HG03095 (cell line): ENCODE data around the gene FLAD1.
"Not testable (repeated sequence)": the region's sequence is repeated elsewhere in the genome, so short reads cannot be mapped to it uniquely, and the experiment has no call there.

Source experiments
- ATAC-seq: cut with Tn5 transposase; IDR thresholded peaks from one replicate; pipeline ENCODE4 v1.9.1; 2021; ENCODE audit warnings: moderate library complexity; ENCODE audit not compliant: unreplicated experiment

FLAD1 gene

DNA sequence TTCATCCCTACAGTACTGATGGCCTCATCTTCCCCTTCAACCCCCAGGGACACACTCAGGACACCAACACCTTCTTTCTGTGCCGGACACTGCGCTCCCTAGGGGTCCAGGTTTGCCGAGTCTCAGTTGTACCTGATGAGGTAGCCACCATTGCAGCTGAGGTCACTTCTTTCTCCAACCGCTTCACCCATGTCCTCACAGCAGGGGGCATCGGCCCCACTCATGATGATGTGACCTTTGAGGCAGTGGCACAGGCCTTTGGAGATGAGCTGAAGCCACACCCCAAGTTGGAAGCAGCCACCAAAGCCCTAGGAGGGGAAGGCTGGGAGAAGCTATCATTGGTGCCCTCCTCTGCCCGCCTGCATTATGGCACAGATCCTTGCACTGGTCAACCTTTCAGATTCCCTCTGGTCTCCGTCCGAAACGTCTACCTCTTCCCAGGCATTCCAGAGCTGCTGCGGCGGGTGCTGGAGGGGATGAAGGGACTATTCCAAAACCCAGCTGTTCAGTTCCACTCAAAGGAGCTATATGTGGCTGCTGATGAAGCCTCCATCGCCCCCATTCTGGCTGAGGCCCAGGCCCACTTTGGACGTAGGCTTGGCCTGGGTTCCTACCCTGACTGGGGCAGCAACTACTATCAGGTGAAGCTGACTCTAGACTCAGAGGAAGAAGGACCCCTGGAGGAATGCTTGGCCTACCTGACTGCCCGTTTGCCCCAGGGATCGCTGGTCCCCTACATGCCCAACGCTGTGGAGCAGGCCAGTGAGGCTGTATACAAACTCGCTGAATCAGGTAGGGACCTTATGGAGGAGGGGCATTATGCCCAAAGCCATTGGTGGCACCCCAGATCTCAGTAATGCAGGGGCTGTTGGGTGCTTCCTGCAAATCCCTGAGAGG, 5.2 kb downstream of the FLAD1 start:
- ATAC-seq = no peak

DNA sequence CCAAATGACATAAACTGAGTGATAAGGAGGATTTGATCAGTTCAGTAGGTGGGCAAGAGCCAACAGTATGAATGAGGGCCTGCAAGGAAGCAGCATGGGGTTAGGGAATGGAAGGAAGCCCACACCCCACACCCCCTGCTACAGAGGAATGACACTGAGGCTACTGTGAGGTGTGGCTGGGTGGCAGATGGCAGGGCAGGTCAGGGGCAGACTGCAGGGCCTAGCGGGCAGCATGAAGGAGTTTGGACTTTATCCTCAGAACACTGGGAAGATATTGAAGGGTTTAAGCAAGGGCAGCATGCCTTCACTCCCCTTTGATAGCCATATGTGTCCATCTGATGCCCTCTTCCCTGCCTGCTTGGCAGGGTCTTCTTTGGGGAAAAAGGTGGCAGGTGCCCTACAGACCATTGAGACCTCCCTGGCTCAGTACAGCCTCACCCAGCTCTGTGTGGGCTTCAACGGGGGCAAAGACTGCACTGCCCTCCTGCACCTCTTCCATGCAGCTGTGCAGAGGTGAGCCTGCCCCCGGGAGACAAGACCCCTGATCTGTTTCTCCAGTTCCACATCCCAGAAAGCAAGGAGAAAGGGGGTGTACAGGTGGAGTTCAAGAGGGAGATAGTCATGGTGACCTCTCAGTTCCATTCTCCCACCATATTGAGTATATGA, 6.2 kb downstream of the FLAD1 start:
- no peak for ATAC-seq

DNA sequence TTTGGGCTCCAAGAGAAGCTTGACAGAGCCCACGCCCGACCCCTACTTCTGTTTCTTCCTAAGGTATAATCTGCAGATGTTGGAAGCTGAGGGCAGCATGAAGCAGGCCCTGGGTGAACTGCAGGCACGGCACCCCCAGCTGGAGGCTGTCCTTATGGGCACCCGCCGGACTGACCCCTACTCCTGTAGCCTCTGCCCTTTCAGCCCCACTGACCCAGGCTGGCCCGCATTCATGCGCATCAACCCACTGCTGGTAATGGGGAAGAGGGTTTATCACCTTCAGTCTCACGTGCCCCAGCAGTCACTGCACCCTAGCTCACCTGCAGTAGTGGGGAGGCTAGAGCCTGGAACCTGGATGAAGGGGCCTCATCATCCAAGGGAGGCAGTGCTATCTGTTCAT, 7.1 kb downstream of the FLAD1 start:
- no peak for ATAC-seq

DNA sequence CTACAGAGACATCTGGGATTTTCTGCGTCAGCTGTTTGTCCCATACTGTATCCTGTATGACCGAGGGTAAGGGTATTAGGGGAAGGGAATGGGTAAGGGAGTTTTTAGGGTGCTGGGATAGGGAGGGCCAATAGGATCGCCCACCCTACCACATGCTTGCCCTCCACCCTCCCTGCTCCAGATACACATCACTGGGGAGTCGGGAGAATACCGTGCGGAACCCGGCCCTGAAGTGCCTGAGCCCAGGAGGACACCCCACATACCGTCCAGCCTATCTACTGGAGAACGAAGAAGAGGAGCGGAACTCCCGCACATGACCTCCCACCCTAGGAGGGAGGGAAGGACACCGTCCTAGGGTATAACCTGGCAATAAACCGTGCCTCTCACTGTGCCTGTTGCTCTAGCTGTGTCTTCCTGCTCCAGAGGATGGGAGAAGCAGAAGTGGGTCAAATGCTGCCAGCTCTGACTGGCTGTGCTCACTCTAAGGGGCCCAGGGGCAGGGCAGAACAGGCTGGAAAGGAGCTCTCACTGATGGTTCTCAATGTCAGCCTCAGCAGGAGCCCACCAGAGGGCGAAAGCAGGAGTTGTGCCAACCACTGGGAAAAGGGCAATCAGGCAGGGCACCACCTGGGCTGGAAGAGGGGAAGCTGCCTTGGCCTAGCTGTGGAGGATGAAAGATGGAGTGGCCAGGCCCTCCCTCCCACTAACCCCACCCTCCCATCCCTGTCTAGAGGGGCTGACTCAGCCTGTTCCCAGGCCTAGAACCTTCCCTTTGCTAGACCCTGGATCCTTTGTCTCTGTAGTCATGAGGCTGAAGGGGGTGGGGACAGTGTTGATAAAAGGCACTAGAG, 9.8 kb downstream of the FLAD1 start:
- no peak for ATAC-seq

DNA sequence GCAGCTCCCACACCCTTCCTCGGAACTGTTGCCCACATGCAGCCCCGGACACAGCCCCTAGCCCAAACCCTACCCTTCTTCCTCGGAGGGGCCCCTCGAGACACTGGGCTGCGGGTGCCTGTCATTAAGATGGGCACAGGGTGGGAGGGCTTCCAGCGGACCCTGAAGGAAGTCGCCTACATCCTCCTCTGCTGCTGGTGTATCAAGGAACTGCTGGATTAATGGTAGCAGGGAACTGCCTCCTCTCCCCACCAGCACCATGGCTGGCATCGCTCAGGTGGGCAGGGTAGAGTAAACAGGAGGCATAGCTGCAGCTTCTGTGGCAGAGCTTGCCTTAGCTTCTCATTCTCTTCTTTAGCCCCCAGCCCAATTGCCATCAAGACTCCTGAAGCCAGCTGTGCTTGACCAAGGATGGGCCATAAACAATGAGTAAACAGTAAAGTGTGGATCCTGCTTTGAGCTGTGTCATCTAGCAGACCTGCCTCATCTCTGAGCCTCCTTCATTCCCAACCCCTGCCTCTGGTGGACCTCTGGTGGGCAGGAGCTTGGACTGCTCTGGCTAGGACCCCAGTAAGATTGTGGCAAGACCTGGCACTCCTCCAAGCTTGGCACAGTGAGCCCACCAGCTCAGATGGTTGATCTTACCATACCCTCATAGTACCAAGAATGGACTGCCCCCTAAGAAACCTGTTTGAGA, 10.6 kb downstream of the FLAD1 start, which contains the start of gene LENEP:
Gene LENEP, plus strand, starts transcription at position 15 of the 697 bp plus-strand sequence. Its CDS starts 22 bp downstream, at position 37.
- ATAC-seq = no peak

DNA sequence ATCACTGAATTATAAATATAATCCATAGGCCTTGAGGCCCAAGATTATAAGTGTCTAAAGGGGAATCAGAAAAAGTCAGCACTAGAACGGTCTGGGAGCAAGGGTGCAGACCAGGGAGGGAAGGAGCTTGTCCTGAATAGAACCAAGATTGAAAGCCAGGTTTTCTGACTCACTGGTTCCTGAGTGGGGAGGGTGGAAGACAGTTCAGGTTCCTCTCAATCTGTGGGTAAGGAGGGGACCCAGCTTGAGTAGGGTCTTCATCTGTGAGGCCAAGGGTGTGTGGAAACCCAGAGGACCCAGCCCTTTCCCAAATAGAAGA, 11.1 kb downstream of the FLAD1 start:
- no peak for ATAC-seq

DNA sequence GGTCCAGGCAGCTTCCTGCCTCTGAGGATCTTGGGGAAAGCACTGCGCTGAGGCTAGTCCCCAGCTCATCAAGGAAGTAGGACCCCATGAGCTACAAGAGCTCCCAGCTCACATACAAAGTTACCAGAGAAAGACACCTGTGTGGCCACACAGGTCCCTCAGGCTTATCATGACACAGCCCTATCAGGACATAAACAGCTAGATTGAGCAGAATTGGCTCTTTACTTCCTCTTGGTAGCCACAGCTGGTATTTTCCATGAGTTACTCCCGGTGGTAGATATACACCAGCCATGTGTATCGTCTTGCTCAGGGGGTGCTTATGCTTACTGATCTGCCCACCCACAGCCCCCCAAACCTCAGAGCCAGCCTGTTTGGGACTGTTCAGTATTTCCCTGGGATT, 11.4 kb downstream of the FLAD1 start:
- no peak for ATAC-seq

DNA sequence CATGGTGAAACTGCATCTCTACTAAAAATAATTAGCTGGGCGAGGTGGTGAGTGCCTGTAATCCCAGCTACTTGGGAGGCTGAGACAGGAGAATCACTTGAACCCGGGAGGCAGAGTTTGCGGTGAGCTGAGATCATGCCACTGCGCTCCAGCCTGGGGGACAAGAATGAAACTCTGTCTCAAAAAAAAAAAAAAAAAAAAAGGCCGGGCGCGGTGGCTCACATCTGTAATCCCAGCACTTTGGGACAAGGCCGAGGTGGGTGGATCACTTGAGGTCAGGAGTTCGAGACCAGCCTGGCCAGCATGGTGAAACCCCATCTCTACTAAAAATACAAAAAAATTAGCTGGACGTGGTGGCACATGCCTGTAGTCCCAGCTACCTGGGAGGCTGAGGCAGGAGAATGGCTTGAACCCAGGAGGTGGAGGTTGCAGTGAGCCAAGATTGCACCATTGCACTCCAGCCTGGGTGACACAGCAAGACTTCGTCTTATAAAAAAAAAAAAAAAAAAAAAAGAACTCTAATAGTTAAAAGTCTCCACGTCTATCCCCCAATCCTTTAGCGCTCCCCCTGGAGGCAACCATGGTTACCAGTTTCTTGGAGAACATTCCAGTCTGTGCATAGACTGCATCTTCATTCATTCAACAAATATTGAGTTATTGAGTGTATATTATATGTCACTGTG, 12.3 kb downstream of the FLAD1 start:
- ATAC-seq = not testable (repeated sequence)

DNA sequence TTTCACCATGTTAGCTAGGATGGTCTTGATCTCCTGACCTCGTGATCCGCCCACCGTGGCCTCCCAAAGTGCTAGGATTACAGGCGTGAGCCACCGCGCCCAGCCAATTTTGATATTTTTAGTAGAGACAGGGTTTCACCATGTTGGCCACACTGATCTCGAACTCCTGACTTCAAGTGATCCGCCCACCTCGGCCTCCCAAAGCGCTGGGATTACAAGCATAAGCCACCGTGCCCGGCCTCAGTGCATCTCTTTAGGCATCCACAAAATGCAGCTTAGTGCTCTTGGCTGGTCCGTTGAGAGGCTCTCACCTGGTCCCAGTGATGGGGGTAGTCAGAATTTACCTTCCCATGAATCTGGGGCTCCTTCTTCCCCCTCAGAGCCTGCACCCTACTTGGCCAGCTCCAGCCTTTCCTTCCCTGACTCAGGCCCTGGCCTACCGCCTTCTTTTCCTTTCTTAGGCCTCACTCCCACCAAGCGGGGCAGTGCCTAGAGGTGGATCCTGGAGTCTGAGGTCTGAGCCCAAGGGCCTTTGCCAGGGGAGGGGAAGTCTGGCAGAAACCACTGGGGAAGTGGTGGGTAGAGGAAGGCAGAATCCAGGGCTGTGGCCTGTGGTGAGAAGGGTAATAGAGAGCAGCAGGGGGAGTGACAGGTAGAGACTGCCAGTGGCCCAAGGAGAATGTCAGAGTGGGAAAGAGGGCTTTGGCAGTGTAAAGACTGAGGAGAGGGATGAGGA, 14.0 kb downstream of the FLAD1 start:
- ATAC-seq = no peak

DNA sequence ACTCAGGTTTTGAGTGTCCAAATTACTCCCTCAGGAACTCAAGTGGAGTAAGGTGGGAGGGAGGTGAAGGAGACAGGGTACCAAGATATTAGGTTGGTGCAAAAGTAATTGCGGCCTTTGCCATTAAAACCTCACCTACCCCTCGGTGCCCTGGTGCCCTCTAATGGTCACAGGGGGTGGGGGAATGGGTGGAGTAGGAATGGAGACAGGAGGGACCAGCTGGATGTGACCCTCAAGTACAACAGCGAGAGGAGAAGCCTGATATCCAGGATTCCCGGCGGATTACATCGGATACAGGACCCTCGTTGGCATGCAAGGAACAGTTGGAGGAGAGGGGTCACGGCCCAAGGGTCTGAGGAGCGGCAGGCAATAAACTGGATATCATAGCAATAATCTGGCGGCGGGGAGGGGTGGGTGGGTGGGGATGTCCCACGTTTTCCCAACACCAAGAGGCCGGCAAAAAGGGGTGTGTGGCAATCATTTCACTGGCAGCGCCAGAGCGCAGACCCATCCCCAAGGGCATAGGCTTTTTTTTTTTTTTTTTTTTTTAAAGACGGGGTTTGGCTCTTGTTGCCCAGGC, 15.1 kb downstream of the FLAD1 start:
- no peak for ATAC-seq

DNA sequence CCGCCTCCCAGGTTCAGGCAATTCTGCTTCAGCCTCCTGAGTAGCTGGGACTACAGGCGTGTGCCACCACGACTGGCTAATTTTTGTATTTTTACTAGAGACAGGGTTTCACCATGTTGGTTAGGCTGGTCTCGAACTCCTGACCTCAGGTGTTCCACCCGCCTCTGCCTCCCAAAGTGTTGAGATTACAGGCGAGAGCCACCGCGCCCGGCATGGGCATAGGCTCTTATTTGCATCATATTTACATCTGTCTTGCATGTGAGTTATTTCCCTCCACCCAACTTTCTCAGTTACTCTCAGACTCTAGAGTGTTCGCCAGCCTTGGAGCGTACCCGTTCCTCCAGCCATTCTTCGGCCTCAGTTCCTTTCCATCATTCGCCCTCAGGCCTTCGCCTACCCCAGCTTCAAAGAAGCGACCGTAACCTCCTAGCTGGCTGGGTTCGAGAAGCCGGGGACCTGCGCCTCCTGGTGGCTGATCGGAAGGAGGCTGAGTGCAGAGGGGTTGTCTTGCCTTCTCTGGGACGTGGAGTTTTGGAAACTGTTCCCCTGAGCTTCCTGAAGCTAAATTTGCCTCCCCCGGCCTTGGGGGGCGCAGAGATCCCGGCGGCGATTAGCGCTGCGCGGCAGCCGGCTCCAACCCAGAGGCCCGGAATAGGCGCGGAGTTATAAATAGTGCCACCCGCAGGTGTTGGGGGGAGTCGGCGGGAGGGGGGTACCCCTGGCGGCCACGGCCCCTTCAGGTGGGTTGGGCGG, 15.8 kb downstream of the FLAD1 start:
- no peak for ATAC-seq

DNA sequence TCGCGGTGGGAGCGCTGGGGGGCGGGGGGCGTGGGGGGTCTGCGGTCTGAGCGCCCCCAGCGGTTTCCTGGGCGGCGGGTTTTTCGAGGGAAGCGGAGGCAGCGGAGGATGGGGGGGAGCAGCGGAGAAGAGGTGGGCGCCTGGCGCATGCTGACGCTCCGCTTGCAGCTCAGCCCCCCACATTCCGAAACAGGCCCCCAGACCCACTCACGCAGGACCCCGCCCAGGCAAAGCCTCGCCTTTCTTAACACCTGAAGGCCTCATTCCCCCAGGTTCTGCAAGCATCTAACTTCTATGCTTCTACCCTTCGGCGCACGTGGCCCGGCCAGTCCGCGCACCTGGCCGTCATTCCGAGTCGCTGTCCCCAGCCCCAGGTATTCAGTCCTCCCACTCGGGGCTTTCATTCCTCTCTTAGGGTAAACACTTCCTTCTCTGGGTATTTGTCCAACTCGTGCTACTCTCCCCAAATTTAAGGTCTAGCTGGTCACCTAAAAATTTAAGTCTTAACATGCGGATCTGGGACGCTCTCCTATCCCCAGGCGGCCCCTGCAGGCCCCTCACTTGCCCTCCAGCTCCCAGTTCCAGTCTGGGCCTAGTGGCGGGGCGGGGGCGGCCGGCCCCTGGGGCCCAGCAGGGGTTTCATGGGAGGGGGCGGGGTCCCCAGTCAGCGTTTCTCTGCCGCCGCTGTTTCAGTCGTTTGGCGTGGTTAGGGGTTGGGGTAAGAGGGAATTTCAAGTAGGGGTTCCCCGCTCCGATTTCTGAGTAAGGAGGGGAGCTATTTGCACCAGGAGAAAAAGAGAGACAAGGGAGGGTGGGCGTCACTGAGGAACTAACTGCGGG, 16.6 kb downstream of the FLAD1 start:
- ATAC-seq = no peak

DNA sequence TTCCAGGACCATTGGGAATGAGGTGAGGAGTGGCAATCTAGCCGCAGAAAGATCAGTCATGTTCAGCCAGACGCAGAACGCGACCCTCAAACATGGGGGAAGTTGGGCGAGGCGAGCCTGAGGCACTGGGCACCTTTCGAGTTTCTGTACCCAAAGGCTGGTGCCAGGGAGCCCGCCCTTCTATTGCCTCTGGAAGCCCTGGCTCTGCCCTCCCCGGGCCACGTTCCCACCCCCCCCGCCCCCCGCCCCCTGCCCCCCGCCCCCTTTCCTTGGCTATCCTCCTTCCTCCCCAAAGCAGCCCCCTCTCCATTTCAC, 17.2 kb downstream of the FLAD1 start:
- no peak for ATAC-seq

DNA sequence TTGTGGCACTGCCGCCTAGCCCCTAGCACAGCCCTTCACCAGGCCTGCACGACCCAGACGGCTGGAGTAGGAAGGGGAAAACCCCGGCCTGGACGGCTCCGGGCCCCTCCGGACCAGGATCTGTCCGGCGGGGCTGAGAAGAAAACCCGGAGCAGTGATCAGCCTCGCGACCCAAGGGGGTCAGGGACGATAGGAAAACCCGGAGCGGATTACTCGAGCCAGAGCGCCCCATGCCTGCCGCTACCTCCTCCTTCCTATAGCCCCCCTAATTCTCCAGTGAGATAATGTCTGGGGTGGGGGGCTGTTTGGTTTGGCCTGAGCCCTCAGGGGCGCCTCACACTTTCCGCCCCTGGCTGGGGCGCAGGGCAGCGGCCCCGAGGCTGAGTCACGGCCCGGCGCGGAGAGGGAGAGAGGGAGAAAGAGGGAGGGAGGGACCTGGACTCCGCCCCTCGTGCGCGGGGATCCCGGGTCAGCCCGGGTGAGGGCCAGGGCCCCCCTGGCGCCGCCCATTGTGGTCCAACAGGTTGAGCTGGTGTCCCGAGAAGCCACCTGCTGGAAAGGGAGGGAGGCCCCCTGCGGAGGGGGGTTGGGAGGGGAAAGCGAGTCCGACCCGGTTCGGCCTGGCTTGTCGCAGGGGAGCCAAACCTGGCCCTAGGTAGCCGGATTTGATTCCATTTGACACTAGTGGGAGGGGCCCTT, 17.7 kb downstream of the FLAD1 start:
- peak; percentile 39 for ATAC-seq

DNA sequence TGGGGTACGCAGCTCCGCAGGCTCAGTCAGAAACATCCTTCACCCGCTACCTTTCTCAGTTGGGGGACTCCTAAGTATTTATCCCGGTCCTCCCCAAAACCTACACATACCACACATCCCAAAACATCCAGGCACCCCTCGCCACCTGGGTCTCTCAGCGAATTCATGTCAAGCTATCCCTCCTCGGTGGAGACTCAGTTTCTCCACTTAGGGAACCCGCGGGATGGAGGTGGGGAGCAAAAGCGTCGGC, 18.2 kb downstream of the FLAD1 start:
- ATAC-seq = peak; percentile 5

DNA sequence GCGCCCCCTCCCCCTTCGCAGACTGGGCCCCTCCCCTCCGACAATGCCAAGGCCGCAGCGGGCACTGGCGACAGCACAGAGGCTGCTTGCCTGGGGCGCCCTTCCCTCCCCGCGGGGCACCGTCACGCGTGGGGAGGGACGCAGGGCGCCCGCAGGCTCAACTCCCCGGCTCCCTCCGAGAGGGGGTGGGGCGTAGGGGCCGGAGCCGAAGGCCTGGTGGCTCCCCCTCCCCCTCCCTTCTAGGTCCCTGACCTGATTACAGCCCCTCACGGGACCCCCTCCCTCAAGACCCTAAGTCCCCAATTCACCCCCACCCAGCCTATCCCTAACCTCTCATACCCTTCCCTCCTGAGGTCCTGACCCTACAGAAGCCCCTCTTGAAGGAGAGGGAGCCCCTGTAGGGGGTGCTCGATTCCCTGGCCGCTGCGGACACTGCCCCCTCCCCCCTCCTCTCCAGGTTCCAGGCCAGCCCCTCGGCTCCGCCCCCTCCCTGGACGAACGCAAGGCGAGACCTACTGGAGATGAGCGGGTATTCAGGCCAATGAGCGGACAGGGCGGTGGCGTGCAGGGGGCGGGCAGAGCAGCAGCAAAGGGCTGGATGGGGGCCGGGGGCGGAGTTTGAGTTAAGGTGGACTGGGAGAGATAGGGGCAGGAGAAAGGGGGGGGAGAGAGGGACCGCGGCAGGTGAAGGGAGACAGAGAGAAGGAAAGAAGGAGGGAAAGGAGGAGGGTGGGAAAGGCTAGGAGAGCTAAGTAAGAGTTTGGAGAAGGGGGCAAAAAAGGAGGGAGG, 18.7 kb downstream of the FLAD1 start:
- ATAC-seq = peak; percentile 44
